ENCODE results near the gene TRAF1. TPM values are rescaled to one million over a fixed set of nuclear protein-coding genes. Genes with fewer than 3 reads are reported as not detected.

Gene TRAF1
- total RNA-seq, 5 donors from 2014 or later (not counting 1 experiment from before 2014, with no cell fraction given): 67.6 to 170 (median 157) TPM

DNA sequence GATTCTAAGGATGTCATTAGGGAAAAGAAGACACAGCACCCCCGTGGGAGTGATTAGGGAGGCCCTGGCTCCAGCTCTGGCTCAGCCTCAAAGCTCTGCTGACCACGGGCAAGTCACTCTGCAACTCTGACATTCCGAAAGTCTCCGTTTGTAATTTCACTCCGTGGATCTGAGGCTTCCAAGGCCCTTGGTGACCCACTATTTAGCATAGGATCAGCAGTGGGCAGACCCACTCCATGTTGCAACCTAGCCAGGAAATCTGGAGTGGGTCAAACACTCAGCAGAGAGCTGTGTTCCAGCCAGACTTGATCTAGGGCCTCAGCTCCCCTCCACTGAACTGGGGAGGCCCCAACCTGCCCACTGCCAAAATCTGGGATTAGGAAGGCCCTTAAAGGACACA lies 61.4 kb downstream of the TRAF1 start:
- no peak overlapping the region for H3K27ac ChIP-seq (ENCODE audit: low read length)
- H3K9me3 ChIP-seq: no peaks in the 10 kb centered on the region
- H3K4me3 Mint-ChIP-seq: no peak overlapping the region
- no peaks in the 10 kb centered on the region for H3K27me3 ChIP-seq (replicated peaks in 1 of 2; ENCODE audit: control insufficient read depth in 2 of 2, extremely low read depth in 1 of 2, insufficient read depth in 2 of 2, low read length in 1 of 2)
- ChIA-PET CTCF (no interaction called here), POLR2A (no interaction called here)
- DNase-seq: no peak
- H3K36me3 Mint-ChIP-seq: peaks cover 47% of the 10 kb centered on the region
- H3K36me3 ChIP-seq (ENCODE audit: control insufficient read depth in 2 of 2, extremely low read depth in 1 of 2, insufficient read depth in 1 of 2, low read length in 1 of 2): peaks cover 18 to 71% of the 10 kb centered on the region in 2 donors
- no peak for ATAC-seq (replicated peaks in 1 of 4)
- peaks cover 16 to 20% (median 18%) of the 10 kb centered on the region in 3 donors for H3K4me1 Mint-ChIP-seq
- no peak overlapping the region for H3K27ac Mint-ChIP-seq
- H3K4me1 ChIP-seq (ENCODE audit: control insufficient read depth in 1 of 2, extremely low read depth in 1 of 2, insufficient read depth in 2 of 2, low read length in 2 of 2): peaks cover 8 to 21% of the 10 kb centered on the region in 2 experiments
- no peaks in the 10 kb centered on the region for H3K27me3 Mint-ChIP-seq
- no peaks in the 10 kb centered on the region for H3K9me3 Mint-ChIP-seq
- H3K4me3 ChIP-seq (ENCODE audit: control insufficient read depth in 1 of 2, extremely low read depth in 1 of 2, low read length in 1 of 2): no peak overlapping the region
- 98% methylated on average over 5 of the region's 5 CpGs for WGBS (ENCODE audit: insufficient coverage)

DNA sequence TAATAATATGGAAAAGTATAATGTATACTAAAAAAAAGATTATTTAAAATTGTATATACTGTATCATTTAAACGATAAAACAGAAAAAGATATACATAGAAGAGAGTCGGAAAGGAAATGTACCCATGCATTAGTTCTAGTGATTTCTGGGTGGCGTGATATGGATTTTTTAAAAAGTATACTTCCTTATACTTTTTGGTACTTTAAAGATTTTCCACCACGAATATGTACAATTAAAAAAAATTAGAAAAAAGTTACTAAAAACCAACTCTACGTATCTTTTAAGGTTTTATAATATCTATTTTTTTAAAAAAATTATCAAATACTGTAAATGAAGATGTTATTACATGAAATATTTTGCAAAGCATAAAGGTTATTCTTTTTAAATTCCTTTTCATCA lies 61.9 kb downstream of the TRAF1 start:
- Histone ChIP-seq H3K27me3 (replicated peaks in 1 of 2; ENCODE audit: control insufficient read depth in 2 of 2, extremely low read depth in 1 of 2, insufficient read depth in 2 of 2, low read length in 1 of 2) (no peaks in the 10 kb centered on the region), H3K9me3 (no peaks in the 10 kb centered on the region), H3K27ac (ENCODE audit: low read length) (no peak overlapping the region), H3K4me3 (ENCODE audit: control insufficient read depth in 1 of 2, extremely low read depth in 1 of 2, low read length in 1 of 2) (no peak overlapping the region), H3K36me3 (ENCODE audit: control insufficient read depth in 2 of 2, extremely low read depth in 1 of 2, insufficient read depth in 1 of 2, low read length in 1 of 2) (peaks cover 18 to 71% of the 10 kb centered on the region in 2 donors), H3K4me1 (ENCODE audit: control insufficient read depth in 1 of 2, extremely low read depth in 1 of 2, insufficient read depth in 2 of 2, low read length in 2 of 2) (peaks cover 5 to 16% of the 10 kb centered on the region in 2 experiments)
- DNase-seq: no peak
- CTCF ChIA-PET: no interaction called here
- no CpG with 5 or more reads among the region's 5 CpGs for WGBS (ENCODE audit: insufficient coverage)
- ATAC-seq (replicated peaks in 1 of 4): no peak
- Mint-ChIP-seq H3K27me3 (no peaks in the 10 kb centered on the region), H3K4me3 (no peak overlapping the region), H3K9me3 (no peaks in the 10 kb centered on the region), H3K27ac (no peak overlapping the region), H3K4me1 (peaks cover 14 to 16% (median 14%) of the 10 kb centered on the region in 3 donors), H3K36me3 (peaks cover 51% of the 10 kb centered on the region)
- POLR2A ChIA-PET: no interaction called here

DNA sequence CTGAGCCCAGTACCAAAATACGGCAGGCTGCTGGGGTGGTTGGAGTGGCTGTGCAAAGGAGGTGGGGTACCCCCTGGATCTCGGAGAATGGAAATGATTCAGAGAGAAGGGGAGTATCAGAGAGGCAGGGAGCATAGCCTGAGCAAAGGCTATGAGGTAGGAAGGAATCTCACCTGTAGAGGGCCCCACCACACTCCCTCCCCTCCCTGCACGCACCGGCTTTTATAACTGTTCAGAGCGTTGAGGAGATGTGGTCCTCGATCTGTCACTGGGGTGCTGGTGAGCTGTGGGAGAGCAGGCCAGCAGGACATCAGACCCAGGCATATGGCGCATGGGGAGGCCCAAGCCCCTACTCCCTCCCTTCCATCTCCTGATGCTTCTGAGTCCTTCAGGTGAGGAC lies 62.8 kb downstream of the TRAF1 start:
- peaks cover 53% of the 10 kb centered on the region for H3K36me3 Mint-ChIP-seq
- ATAC-seq (replicated peaks in 1 of 4): no peak

DNA sequence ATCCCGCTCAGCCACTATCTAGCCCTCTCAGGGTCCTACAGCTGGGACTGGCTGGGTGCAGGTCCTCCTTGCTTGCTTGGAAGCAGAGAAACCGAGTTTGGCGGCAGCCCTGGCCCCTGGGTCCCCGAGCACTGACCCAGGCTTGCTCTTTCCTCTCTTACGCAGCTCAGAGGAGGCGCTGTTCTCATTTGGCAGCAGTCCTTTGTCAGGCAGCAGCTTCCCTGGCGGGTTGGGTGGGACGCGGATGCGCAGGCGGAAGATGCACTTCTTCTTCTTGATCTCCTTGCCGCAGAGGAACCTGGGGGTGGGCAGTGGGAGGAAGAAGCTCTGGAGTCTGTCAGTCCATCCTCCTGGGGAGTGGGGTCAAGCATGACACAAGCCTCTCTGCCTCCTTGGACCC lies 64.1 kb downstream of the TRAF1 start:
- Histone ChIP-seq H3K36me3 (ENCODE audit: control insufficient read depth in 2 of 2, extremely low read depth in 1 of 2, insufficient read depth in 1 of 2, low read length in 1 of 2) (peaks cover 30 to 91% of the 10 kb centered on the region in 2 donors), H3K27me3 (replicated peaks in 1 of 2; ENCODE audit: control insufficient read depth in 2 of 2, extremely low read depth in 1 of 2, insufficient read depth in 2 of 2, low read length in 1 of 2) (no peaks in the 10 kb centered on the region), H3K27ac (ENCODE audit: low read length) (no peak overlapping the region), H3K4me3 (ENCODE audit: control insufficient read depth in 1 of 2, extremely low read depth in 1 of 2, low read length in 1 of 2) (no peak overlapping the region), H3K4me1 (ENCODE audit: control insufficient read depth in 1 of 2, extremely low read depth in 1 of 2, insufficient read depth in 2 of 2, low read length in 2 of 2) (no peaks in the 10 kb centered on the region), H3K9me3 (no peaks in the 10 kb centered on the region)
- Mint-ChIP-seq H3K4me3 (no peak overlapping the region), H3K9me3 (no peaks in the 10 kb centered on the region), H3K4me1 (peaks cover 0 to 2% (median 1%) of the 10 kb centered on the region in 3 donors), H3K27ac (no peak overlapping the region), H3K27me3 (no peaks in the 10 kb centered on the region), H3K36me3 (peaks cover 61% of the 10 kb centered on the region)
- WGBS (ENCODE audit: insufficient coverage): 98% methylated on average over 12 of the region's 12 CpGs
- no peak for ATAC-seq (replicated peaks in 1 of 4)
- POLR2A ChIA-PET: interaction anchor here in 1 of 2 donors (0.8 kb wide), 1 partner anchor 12 kb away, joined by 7 read pairs; no protein-coding TSS in a partner anchor
- no peak for DNase-seq
- CTCF ChIA-PET: no interaction called here

More for the DNA sequence above, 62.8 kb downstream of the TRAF1 start:
- H3K27ac ChIP-seq (ENCODE audit: low read length): no peak overlapping the region
- peaks cover 2 to 8% of the 10 kb centered on the region in 2 experiments for H3K4me1 ChIP-seq (ENCODE audit: control insufficient read depth in 1 of 2, extremely low read depth in 1 of 2, insufficient read depth in 2 of 2, low read length in 2 of 2)
- Mint-ChIP-seq H3K4me1 (peaks cover 6 to 8% (median 7%) of the 10 kb centered on the region in 3 donors), H3K9me3 (no peaks in the 10 kb centered on the region), H3K4me3 (no peak overlapping the region), H3K27me3 (no peaks in the 10 kb centered on the region), H3K27ac (no peak overlapping the region)
- POLR2A ChIA-PET: no interaction called here
- WGBS (ENCODE audit: insufficient coverage): no CpG with 5 or more reads among the region's 7 CpGs
- H3K4me3 ChIP-seq (ENCODE audit: control insufficient read depth in 1 of 2, extremely low read depth in 1 of 2, low read length in 1 of 2): no peak overlapping the region
- DNase-seq: no peak
- CTCF ChIA-PET: no interaction called here
- H3K9me3 ChIP-seq: no peaks in the 10 kb centered on the region
- H3K27me3 ChIP-seq (replicated peaks in 1 of 2; ENCODE audit: control insufficient read depth in 2 of 2, extremely low read depth in 1 of 2, insufficient read depth in 2 of 2, low read length in 1 of 2): no peaks in the 10 kb centered on the region
- peaks cover 18 to 79% of the 10 kb centered on the region in 2 donors for H3K36me3 ChIP-seq (ENCODE audit: control insufficient read depth in 2 of 2, extremely low read depth in 1 of 2, insufficient read depth in 1 of 2, low read length in 1 of 2)

DNA sequence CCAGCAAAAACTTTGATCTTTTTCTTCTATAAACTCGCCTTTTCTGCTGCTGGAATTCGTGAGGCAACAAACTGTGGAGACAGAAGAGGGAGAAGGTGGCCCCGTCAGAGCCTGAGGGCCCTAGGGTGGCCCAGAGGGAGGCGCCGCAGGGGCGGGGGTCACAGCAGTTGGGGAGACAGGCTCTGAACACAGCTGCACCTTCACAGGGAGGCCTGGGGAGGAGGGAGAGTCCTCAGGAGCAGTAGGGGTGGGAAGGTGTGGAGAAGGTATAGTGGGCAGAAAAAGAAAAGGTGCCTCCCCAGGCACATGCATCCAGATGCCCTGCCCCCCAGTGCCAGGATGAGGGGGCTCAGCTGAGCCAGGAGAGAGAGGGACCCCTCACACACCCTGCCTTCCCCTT lies 64.7 kb downstream of the TRAF1 start:
- no peak for ATAC-seq (replicated peaks in 1 of 4)
- Histone ChIP-seq H3K36me3 (ENCODE audit: control insufficient read depth in 2 of 2, extremely low read depth in 1 of 2, insufficient read depth in 1 of 2, low read length in 1 of 2) (peaks cover 34 to 94% of the 10 kb centered on the region in 2 donors), H3K4me1 (ENCODE audit: control insufficient read depth in 1 of 2, extremely low read depth in 1 of 2, insufficient read depth in 2 of 2, low read length in 2 of 2) (no peaks in the 10 kb centered on the region), H3K4me3 (ENCODE audit: control insufficient read depth in 1 of 2, extremely low read depth in 1 of 2, low read length in 1 of 2) (no peak overlapping the region), H3K27ac (ENCODE audit: low read length) (no peak overlapping the region), H3K9me3 (no peaks in the 10 kb centered on the region), H3K27me3 (replicated peaks in 1 of 2; ENCODE audit: control insufficient read depth in 2 of 2, extremely low read depth in 1 of 2, insufficient read depth in 2 of 2, low read length in 1 of 2) (no peaks in the 10 kb centered on the region)
- no peak for DNase-seq
- no peak overlapping the region for H3K4me3 Mint-ChIP-seq
- WGBS (ENCODE audit: insufficient coverage): 98% methylated on average over 4 of the region's 6 CpGs
- no peak overlapping the region for H3K27ac Mint-ChIP-seq
- no peaks in the 10 kb centered on the region for H3K9me3 Mint-ChIP-seq
- H3K27me3 Mint-ChIP-seq: no peaks in the 10 kb centered on the region
- ChIA-PET CTCF (no interaction called here), POLR2A (no interaction called here)
- peaks cover 0 to 2% (median 1%) of the 10 kb centered on the region in 3 donors for H3K4me1 Mint-ChIP-seq
- peaks cover 63% of the 10 kb centered on the region for H3K36me3 Mint-ChIP-seq

DNA sequence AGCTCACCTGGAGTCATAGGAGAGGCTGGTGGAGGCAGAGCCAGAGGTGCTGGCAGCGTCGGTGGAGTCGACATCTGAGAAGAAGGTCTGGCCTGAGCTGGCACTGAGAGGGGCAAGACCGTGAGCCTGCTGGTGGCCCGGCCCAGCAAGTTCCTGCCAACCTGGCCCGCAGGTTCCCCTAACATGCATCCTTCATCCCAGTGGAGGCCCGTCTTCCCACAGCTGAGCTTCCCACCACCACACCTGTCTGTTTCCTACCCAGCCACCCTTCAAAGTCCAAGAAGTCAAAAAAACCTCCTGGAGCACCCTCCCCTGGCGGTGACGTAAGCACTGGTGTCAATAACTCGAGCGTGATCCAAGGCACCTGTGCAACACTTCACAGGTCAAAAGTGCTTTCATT lies 66.5 kb downstream of the TRAF1 start:
- no peak overlapping the region for H3K27ac Mint-ChIP-seq
- H3K4me3 ChIP-seq (ENCODE audit: control insufficient read depth in 1 of 2, extremely low read depth in 1 of 2, low read length in 1 of 2): no peak overlapping the region
- ChIA-PET POLR2A (interaction anchor here in 1 of 2 donors (0.6 kb wide), 1 partner anchor 18 kb away, joined by 3 read pairs; the partner anchor contains the start of gene PSMD5), CTCF (no interaction called here)
- no peaks in the 10 kb centered on the region for H3K27me3 ChIP-seq (replicated peaks in 1 of 2; ENCODE audit: control insufficient read depth in 2 of 2, extremely low read depth in 1 of 2, insufficient read depth in 2 of 2, low read length in 1 of 2)
- H3K27me3 Mint-ChIP-seq: no peaks in the 10 kb centered on the region
- H3K36me3 Mint-ChIP-seq: peaks cover 51% of the 10 kb centered on the region
- 94% methylated on average over 10 of the region's 11 CpGs for WGBS (ENCODE audit: insufficient coverage)
- peaks cover 0 to 4% of the 10 kb centered on the region in 2 experiments for H3K4me1 ChIP-seq (ENCODE audit: control insufficient read depth in 1 of 2, extremely low read depth in 1 of 2, insufficient read depth in 2 of 2, low read length in 2 of 2)
- H3K4me1 Mint-ChIP-seq: peaks cover 0 to 4% (median 0%) of the 10 kb centered on the region in 3 donors
- ATAC-seq (replicated peaks in 1 of 4) (no peak), DNase-seq (no peak)
- peaks cover 22 to 86% of the 10 kb centered on the region in 2 donors for H3K36me3 ChIP-seq (ENCODE audit: control insufficient read depth in 2 of 2, extremely low read depth in 1 of 2, insufficient read depth in 1 of 2, low read length in 1 of 2)
- no peak overlapping the region for H3K27ac ChIP-seq (ENCODE audit: low read length)
- H3K4me3 Mint-ChIP-seq: no peak overlapping the region
- H3K9me3 Mint-ChIP-seq: no peaks in the 10 kb centered on the region
- no peaks in the 10 kb centered on the region for H3K9me3 ChIP-seq
